PC-3 (cell line): ENCODE results near the gene SLC6A4. TPM values are rescaled to one million over a fixed set of nuclear protein-coding genes. Genes with fewer than 3 reads are reported as not detected.

ENCODE experiments used
- ATAC-seq: fragments of 200-7000 bp; cut with Tn5 transposase; 2 replicates; pipeline ENCODE4 v1.9.1; 2020; ENCODE audit warnings: mild to moderate bottlenecking, moderate library complexity
- BruUV-seq: library from RNA; stranded (reverse); fragments of 400-500 nt; replicated peaks from 2 replicates; lab custom pipeline; 2021; lab: Mats Ljungman, UMichigan
- CTCF ChIA-PET: fragments of 300-600 bp; sonication (Branson Sonifier 250); formaldehyde crosslinking; loops from one replicate; lab custom pipeline; 2022; ENCODE audit warnings: antibody characterized with exemption; lab: Charles Lee
- POLR2A ChIA-PET: fragments of 300-600 bp; sonication (Branson Sonifier 250); formaldehyde crosslinking; loops from one replicate; lab custom pipeline; 2022; ENCODE audit warnings: antibody characterized with exemption; ENCODE audit not compliant: unreplicated experiment; lab: Charles Lee
- DNase-seq: peaks from one replicate; pipeline ENCODE4 v3.0.0-alpha.2; 2015
- H2AFZ ChIP-seq: fragments of 300-600 bp; sonication (generic); 2 replicates; pipeline ENCODE4 v1.6.0; 2016; ENCODE audit warnings: antibody characterized with exemption, low read length
- H3F3A ChIP-seq: fragments of 300-600 bp; sonication (generic); one replicate; pipeline ENCODE4 v1.6.0; 2017; ENCODE audit warnings: antibody characterized with exemption, low read length, control low read depth, mild to moderate bottlenecking; ENCODE audit not compliant: unreplicated experiment
- H3K27ac ChIP-seq: fragments of 300-600 bp; sonication (generic); 2 replicates; pipeline ENCODE4 v1.5.1; 2016; ENCODE audit warnings: mild to moderate bottlenecking, low read length
- H3K27me3 ChIP-seq: fragments of 300-600 bp; sonication (generic); 2 replicates; pipeline ENCODE4 v1.6.1; 2016; ENCODE audit warnings: low read length, mixed read lengths
- H3K36me3 ChIP-seq: fragments of 300-600 bp; sonication (generic); 2 replicates; pipeline ENCODE4 v1.6.1; 2016; ENCODE audit warnings: low read depth, mixed run types, low read length, mixed read lengths
- H3K4me1 ChIP-seq: fragments of 300-600 bp; sonication (generic); 2 replicates; pipeline ENCODE4 v1.5.1; 2016; ENCODE audit warnings: low read length; ENCODE audit not compliant: insufficient read depth
- H3K4me2 ChIP-seq: fragments of 300-600 bp; sonication (generic); 2 replicates; pipeline ENCODE4 v1.6.0; 2016; ENCODE audit warnings: low read length
- H3K4me3 ChIP-seq: fragments of 300-600 bp; sonication (generic); 2 replicates; pipeline ENCODE4 v1.5.1; 2016; ENCODE audit warnings: mild to moderate bottlenecking, low read length, mixed read lengths
- H3K79me2 ChIP-seq: fragments of 300-600 bp; sonication (generic); 2 replicates; pipeline ENCODE4 v1.6.1; 2017; ENCODE audit warnings: low read length, mixed read lengths
- H3K9ac ChIP-seq: fragments of 300-600 bp; sonication (generic); 2 replicates; pipeline ENCODE4 v1.6.0; 2016; ENCODE audit warnings: mild to moderate bottlenecking, low read length
- H3K9me2 ChIP-seq: fragments of 300-600 bp; sonication (generic); replicated peaks from 2 replicates; pipeline ENCODE4 v1.6.1; 2016; ENCODE audit warnings: mixed run types, low read length, mixed read lengths
- H3K9me3 ChIP-seq: fragments of 300-600 bp; sonication (generic); 2 replicates; pipeline ENCODE4 v1.6.1; 2016; ENCODE audit warnings: low read length, mixed read lengths
- H4K20me1 ChIP-seq: fragments of 300-600 bp; sonication (generic); 2 replicates; pipeline ENCODE4 v1.6.1; 2016; ENCODE audit warnings: low read length, mixed read lengths
- CTCF ChIP-seq: fragments of 300-600 bp; sonication (generic); conservative IDR thresholded peaks from 2 replicates; pipeline ENCODE4 v1.5.1; 2017; ENCODE audit warnings: antibody characterized with exemption, low read depth, mild to moderate bottlenecking, low read length
- EZH2 ChIP-seq: fragments of 300-600 bp; sonication (generic); IDR thresholded peaks from one replicate; pipeline ENCODE4 v1.6.1; 2017; ENCODE audit warnings: antibody characterized with exemption, mild to moderate bottlenecking, low read length; ENCODE audit not compliant: unreplicated experiment
- EZH2phosphoT487 ChIP-seq: fragments of 300-600 bp; sonication (generic); IDR thresholded peaks from 2 replicates; pipeline ENCODE4 v1.6.1; 2018; ENCODE audit warnings: mild to moderate bottlenecking, antibody characterized with exemption, low read length, borderline replicate concordance
- intact Hi-C: fragments of 100-400 bp; cut with micrococcal nuclease; formaldehyde crosslinking; loops from 2 replicates; pipeline ENCODE4 v1.9.0; 2023
- total RNA-seq: library from RNA; depleted of rRNA; stranded (reverse); fragments of >200 nt; gene quantifications from 2 replicates; pipeline ENCODE4 v1.2.3, GENCODE V29; 2014

The SLC6A4 gene
- total RNA-seq, 1 experiment from 2014 or later = not detected

DNA sequence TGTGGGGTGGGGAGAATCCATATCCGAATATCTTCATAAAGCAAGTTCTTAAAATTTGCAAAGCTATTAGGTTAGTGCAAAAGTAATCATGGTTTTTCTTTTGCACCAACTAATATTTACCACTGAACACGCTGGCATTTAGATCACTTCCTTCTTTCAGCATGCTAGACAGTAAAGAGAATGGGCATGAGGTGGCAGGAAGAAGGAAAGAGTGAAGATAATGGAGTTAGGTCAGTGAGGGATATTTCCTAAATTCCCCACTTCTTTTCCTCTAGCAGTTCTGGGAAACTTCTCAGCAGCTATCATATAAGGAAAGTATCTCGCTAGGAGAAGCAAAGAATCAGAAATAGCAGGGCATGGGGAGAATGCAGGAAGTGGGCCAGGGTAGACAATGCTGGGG lies 39.0 kb downstream of the SLC6A4 start:
- DNase-seq (no peak), ATAC-seq (no peak)
- H3K4me1 ChIP-seq = no peaks in the 10 kb centered on the region
- no peak overlapping the region for H2AFZ ChIP-seq
- H4K20me1 ChIP-seq = no peaks in the 10 kb centered on the region
- H3F3A ChIP-seq = no peaks in the 10 kb centered on the region
- no peaks in the 10 kb centered on the region for H3K36me3 ChIP-seq
- BruUV-seq = no TSS peak
- ChIA-PET POLR2A (no interaction called here), CTCF (no interaction called here)
- H3K27me3 ChIP-seq = no peaks in the 10 kb centered on the region
- no peak overlapping the region for H3K4me3 ChIP-seq
- no peak for TF ChIP-seq EZH2phosphoT487
- TF ChIP-seq EZH2 = no peak
- TF ChIP-seq CTCF = no peak
- H3K9me3 ChIP-seq = no peaks in the 10 kb centered on the region
- H3K9ac ChIP-seq = no peak overlapping the region
- H3K27ac ChIP-seq = no peak overlapping the region
- no peaks in the 10 kb centered on the region for H3K9me2 ChIP-seq
- intact Hi-C loops = no loop called here
- H3K79me2 ChIP-seq = no peaks in the 10 kb centered on the region
- no peak overlapping the region for H3K4me2 ChIP-seq

DNA sequence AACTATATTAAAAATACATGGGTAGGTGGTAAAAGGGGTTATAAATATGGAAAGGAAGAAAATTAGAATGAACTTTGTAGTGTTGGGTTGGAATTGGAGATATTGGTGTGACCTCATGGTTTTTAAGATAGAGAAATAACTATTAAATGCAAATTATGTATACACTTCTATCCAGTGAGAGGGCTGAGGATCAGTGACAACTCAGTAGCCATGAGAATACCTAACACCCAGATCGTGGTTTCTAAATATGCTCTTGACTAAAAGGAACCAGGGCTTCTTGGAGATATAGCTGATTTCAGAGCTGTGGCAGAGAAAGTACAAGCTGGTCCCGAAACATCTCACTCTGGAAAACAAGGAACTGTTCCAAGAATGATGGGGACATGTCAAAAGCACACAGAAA lies 44.4 kb downstream of the SLC6A4 start:
- Histone ChIP-seq H2AFZ (no peak overlapping the region), H3K36me3 (no peaks in the 10 kb centered on the region), H3K79me2 (no peaks in the 10 kb centered on the region), H4K20me1 (no peaks in the 10 kb centered on the region), H3K4me3 (no peak overlapping the region), H3K9me2 (no peaks in the 10 kb centered on the region), H3K9ac (no peak overlapping the region), H3K27ac (no peak overlapping the region), H3F3A (no peaks in the 10 kb centered on the region), H3K4me1 (no peaks in the 10 kb centered on the region), H3K9me3 (no peaks in the 10 kb centered on the region), H3K4me2 (no peak overlapping the region), H3K27me3 (no peaks in the 10 kb centered on the region)
- CTCF ChIA-PET = no interaction called here
- ATAC-seq = no peak
- POLR2A ChIA-PET = no interaction called here
- no TSS peak for BruUV-seq
- no peak for DNase-seq
- intact Hi-C loops = no loop called here
- no peak for TF ChIP-seq EZH2phosphoT487
- no peak for TF ChIP-seq CTCF
- TF ChIP-seq EZH2 = no peak

GRCh38 chr17:30188211-30188939 lies 47.1 kb downstream of the SLC6A4 start:
- ChIA-PET POLR2A (no interaction called here), CTCF (no interaction called here)
- Histone ChIP-seq H3K4me3 (no peak overlapping the region), H4K20me1 (no peaks in the 10 kb centered on the region), H3K4me2 (no peak overlapping the region), H3K9me3 (no peaks in the 10 kb centered on the region), H3K36me3 (peaks cover 7% of the 10 kb centered on the region; the same call in 1 of the 2 replicates), H2AFZ (no peak overlapping the region), H3K27me3 (no peaks in the 10 kb centered on the region), H3K9ac (no peak overlapping the region), H3K27ac (no peak overlapping the region), H3K79me2 (no peaks in the 10 kb centered on the region), H3K4me1 (no peaks in the 10 kb centered on the region), H3F3A (no peaks in the 10 kb centered on the region), H3K9me2 (no peaks in the 10 kb centered on the region)
- ATAC-seq (no peak), DNase-seq (no peak)
- no TSS peak for BruUV-seq
- TF ChIP-seq EZH2 (no peak), EZH2phosphoT487 (no peak), CTCF (no peak)
- intact Hi-C loops = no loop called here
